ENCODE measurements around the gene TIMM23.
A peak's percentile ranks its signal among the peaks of the same experiment; 100 is the strongest.
"Not testable (repeated sequence)": the region's sequence is repeated elsewhere in the genome, so short reads cannot be mapped to it uniquely, and the experiment has no call there.

Gene TIMM23

GRCh38 chr10:46020344-46020657 lies 48.0 kb downstream of the TIMM23 start:
- DNase-seq: no peak

GRCh38 chr10:46022978-46023702 lies 50.9 kb downstream of the TIMM23 start:
- DNase-seq: peak; percentile 33 to 93 (median 78)

GRCh38 chr10:46024948-46025347 lies 52.7 kb downstream of the TIMM23 start:
- DNase-seq: no peak

GRCh38 chr10:46025406-46025805 lies 53.1 kb downstream of the TIMM23 start:
- no peak for DNase-seq

- no peak for DNase-seq
These were observed 53.8 kb downstream of the TIMM23 start for GRCh38 chr10:46026106-46026505.

- peak in 1 of 56 donors; percentile 7 for DNase-seq
These were observed 56.5 kb downstream of the TIMM23 start for GRCh38 chr10:46028584-46029460.

- no peak for DNase-seq
These were observed 57.3 kb downstream of the TIMM23 start for GRCh38 chr10:46029461-46030030.

GRCh38 chr10:46030091-46030937 lies 58.0 kb downstream of the TIMM23 start, which contains the start of gene NCOA4:
TSS of gene NCOA4 (minus strand) at chr10:46030623. CDS start at chr10:46016680, 13,943 bp downstream.
- DNase-seq: peak; percentile 52 to 96 (median 88)

GRCh38 chr10:46031648-46032532 lies 59.6 kb downstream of the TIMM23 start:
- no peak for DNase-seq

- no peak for DNase-seq
These were observed 61.3 kb downstream of the TIMM23 start for GRCh38 chr10:46033602-46034011.

- DNase-seq: no peak
These were observed 63.9 kb downstream of the TIMM23 start for GRCh38 chr10:46035923-46036849.

GRCh38 chr10:46037107-46037825 lies 65.0 kb downstream of the TIMM23 start:
- no peak for DNase-seq

GRCh38 chr10:46040004-46040403 lies 67.7 kb downstream of the TIMM23 start:
- DNase-seq: no peak

GRCh38 chr10:46042527-46042926 lies 70.2 kb downstream of the TIMM23 start:
- DNase-seq: no peak

GRCh38 chr10:46046261-46046660 lies 74.0 kb downstream of the TIMM23 start, which contains the start of gene MSMB:
TSS of gene MSMB (minus strand) at chr10:46046269. CDS start at chr10:46046237, 32 bp downstream.
- DNase-seq: no peak

- no peak for DNase-seq
These were observed 75.9 kb downstream of the TIMM23 start for GRCh38 chr10:46048152-46048551.

- not testable (repeated sequence) for DNase-seq
These were observed 77.2 kb downstream of the TIMM23 start for GRCh38 chr10:46049497-46049831.

- DNase-seq: no peak
These were observed 78.8 kb downstream of the TIMM23 start for GRCh38 chr10:46050941-46051623.
